ENCODE data around the gene ZNF76. TPM values are rescaled to one million over a fixed set of nuclear protein-coding genes. Genes with fewer than 3 reads are reported as not detected.
"Not testable (repeated sequence)": the region's sequence is repeated elsewhere in the genome, so short reads cannot be mapped to it uniquely, and the experiment has no call there.

The ZNF76 gene
- polyA plus RNA-seq, 1 donor from 2014 or later: 26.3 TPM

- Histone ChIP-seq H3K4me3 (ENCODE audit: low read length) (no peak overlapping the region), H3K79me2 (replicated peaks; ENCODE audit: insufficient read depth, low read length) (no peaks in the 10 kb centered on the region), H4K20me1 (ENCODE audit: insufficient read depth) (no peaks in the 10 kb centered on the region), H2AFZ (ENCODE audit: low read depth, low read length) (no peak overlapping the region), H3K36me3 (ENCODE audit: insufficient read depth, low read length) (no peaks in the 10 kb centered on the region), H3K27ac (ENCODE audit: low read length) (no peak overlapping the region), H3K9ac (ENCODE audit: low read length) (no peak overlapping the region), H3K4me2 (ENCODE audit: low read length) (no peak overlapping the region), H3F3A (ENCODE audit: insufficient read depth, low read length, poor library complexity, severe bottlenecking) (no peaks in the 10 kb centered on the region), H3K9me3 (ENCODE audit: low read length) (no peaks in the 10 kb centered on the region), H3K9me2 (ENCODE audit: insufficient read depth, low read length) (no peaks in the 10 kb centered on the region), H3K27me3 (ENCODE audit: insufficient read depth, low read depth, low read length) (no peaks in the 10 kb centered on the region)
- TF ChIP-seq TAF1 (IDR thresholded peaks at IDR 0.05; ENCODE audit: low read depth): no peak
- TF ChIP-seq POLR2AphosphoS5 (IDR thresholded peaks at IDR 0.05): no peak
- TF ChIP-seq EP300 (conservative IDR thresholded peaks at IDR 0.05; ENCODE audit: poor library complexity, severe bottlenecking): no peak
- no peak for TF ChIP-seq MXI1 (conservative IDR thresholded peaks at IDR 0.05; ENCODE audit: poor library complexity, severe bottlenecking)
- TF ChIP-seq REST (IDR thresholded peaks at IDR 0.05; ENCODE audit: borderline replicate concordance): no peak
- TF ChIP-seq SMC3 (conservative IDR thresholded peaks at IDR 0.05; ENCODE audit: poor library complexity): no peak
- TF ChIP-seq EZH2 (IDR thresholded peaks at IDR 0.05; ENCODE audit: borderline replicate concordance, insufficient read depth, low read length, poor library complexity, severe bottlenecking): no peak
- no peak for TF ChIP-seq RAD21 (conservative IDR thresholded peaks at IDR 0.05)
- no peak for TF ChIP-seq CTCF (IDR thresholded peaks at IDR 0.05; ENCODE audit: poor library complexity, severe bottlenecking)
Observed at GRCh38 chr6:35328108-35328723, 68.7 kb downstream of the ZNF76 start.

GRCh38 chr6:35328965-35329364, 69.4 kb downstream of the ZNF76 start:
- not testable (repeated sequence) for H3F3A ChIP-seq (ENCODE audit: insufficient read depth, low read length, poor library complexity, severe bottlenecking); H3K9me3 ChIP-seq (ENCODE audit: low read length); H3K4me2 ChIP-seq (ENCODE audit: low read length); H3K36me3 ChIP-seq (ENCODE audit: insufficient read depth, low read length); H3K9ac ChIP-seq (ENCODE audit: low read length); H4K20me1 ChIP-seq (ENCODE audit: insufficient read depth); H3K27ac ChIP-seq (ENCODE audit: low read length); H3K27me3 ChIP-seq (ENCODE audit: insufficient read depth, low read depth, low read length); H3K9me2 ChIP-seq (ENCODE audit: insufficient read depth, low read length); H2AFZ ChIP-seq (ENCODE audit: low read depth, low read length); H3K4me3 ChIP-seq (ENCODE audit: low read length); H3K79me2 ChIP-seq (replicated peaks; ENCODE audit: insufficient read depth, low read length)
